HG02938 (cell line): Measurements from ENCODE around the gene PTPRN2.

ENCODE experiments used
- ATAC-seq: cut with Tn5 transposase; IDR thresholded peaks from one replicate; pipeline ENCODE4 v1.9.1; 2021; ENCODE audit warnings: mild to moderate bottlenecking, moderate library complexity; ENCODE audit not compliant: unreplicated experiment

The PTPRN2 gene

GRCh38 chr7:158603773-158604755, 16.4 kb upstream of the PTPRN2 start:
- no peak for ATAC-seq

GRCh38 chr7:158602905-158603772, 15.5 kb upstream of the PTPRN2 start:
- ATAC-seq, result no peak

GRCh38 chr7:158602041-158602440, 14.4 kb upstream of the PTPRN2 start:
- ATAC-seq, result no peak

GRCh38 chr7:158601090-158601489, 13.5 kb upstream of the PTPRN2 start:
- no peak for ATAC-seq

GRCh38 chr7:158596745-158597144, 9.1 kb upstream of the PTPRN2 start:
- ATAC-seq, result no peak

GRCh38 chr7:158596309-158596708, 8.7 kb upstream of the PTPRN2 start:
- no peak for ATAC-seq

- ATAC-seq, result no peak
Observed at GRCh38 chr7:158595068-158595467, 7.4 kb upstream of the PTPRN2 start.

- ATAC-seq, result no peak
Observed at GRCh38 chr7:158592541-158592940, 4.9 kb upstream of the PTPRN2 start.

GRCh38 chr7:158591944-158592343, 4.3 kb upstream of the PTPRN2 start:
- ATAC-seq, result no peak

GRCh38 chr7:158590181-158590530, 2.5 kb upstream of the PTPRN2 start:
- no peak for ATAC-seq

GRCh38 chr7:158589653-158590052, 2.0 kb upstream of the PTPRN2 start:
- ATAC-seq, result no peak

- no peak for ATAC-seq
Observed at GRCh38 chr7:158588878-158589442, 1.3 kb upstream of the PTPRN2 start.

- ATAC-seq, result no peak
Observed at GRCh38 chr7:158588085-158588877, 658 bp upstream of the PTPRN2 start.

GRCh38 chr7:158586499-158587161, 993 bp downstream of the PTPRN2 start:
- no peak for ATAC-seq

- no peak for ATAC-seq
Observed at GRCh38 chr7:158585721-158586498, 1.7 kb downstream of the PTPRN2 start.

GRCh38 chr7:158584407-158584806, 3.2 kb downstream of the PTPRN2 start:
- ATAC-seq, result no peak

- ATAC-seq, result no peak
Observed at GRCh38 chr7:158583810-158584209, 3.8 kb downstream of the PTPRN2 start.

- no peak for ATAC-seq
Observed at GRCh38 chr7:158583143-158583542, 4.5 kb downstream of the PTPRN2 start.

- ATAC-seq, result no peak
Observed at GRCh38 chr7:158582089-158582456, 5.5 kb downstream of the PTPRN2 start.
